Aorta (tissue), 5 donors: Measurements from ENCODE around the gene SYNGR4. TPM values are rescaled to one million over a fixed set of nuclear protein-coding genes. Genes with fewer than 3 reads are reported as not detected.
"Not testable (repeated sequence)": the region's sequence is repeated elsewhere in the genome, so short reads cannot be mapped to it uniquely, and the experiment has no call there.

Source experiments
- ATAC-seq: fragments of 200-7000 bp; cut with Tn5 transposase; one replicate; pipeline ENCODE4 v1.9.1; 2022; ENCODE audit warnings: moderate library complexity; ENCODE audit not compliant: low FRiP score
- DNase-seq, 2 donors: peaks; one replicate each; pipeline ENCODE4 v3.0.0-alpha.2; 2020
- H3K27ac ChIP-seq, 2 donors: one replicate each; pipeline ENCODE4 v1.5.1; 2013; ENCODE audit warnings: low read length in 2 of 2, mild to moderate bottlenecking in 2 of 2, moderate library complexity in 2 of 2, control low read depth in 1 of 2, inconsistent platforms in 1 of 2, low read depth in 1 of 2
- H3K27me3 ChIP-seq, 2 donors: one replicate each; pipeline ENCODE4 v1.6.1; 2013; ENCODE audit warnings: control low read depth in 1 of 2, low read length in 1 of 2, mild to moderate bottlenecking in 1 of 2, moderate library complexity in 1 of 2; ENCODE audit not compliant: insufficient read depth in 2 of 2, control insufficient read depth in 1 of 2
- H3K36me3 ChIP-seq, 2 donors: one replicate each; pipeline ENCODE4 v1.6.1; 2013; ENCODE audit warnings: control low read depth in 1 of 2, low read length in 1 of 2, mild to moderate bottlenecking in 1 of 2; ENCODE audit not compliant: insufficient read depth in 2 of 2, control insufficient read depth in 1 of 2
- H3K4me1 ChIP-seq, 2 donors: one replicate each; pipeline ENCODE4 v1.6.1; 2013; ENCODE audit warnings: low read length in 2 of 2, control low read depth in 1 of 2, mild to moderate bottlenecking in 1 of 2, moderate library complexity in 1 of 2; ENCODE audit not compliant: insufficient read depth in 2 of 2, control insufficient read depth in 1 of 2
- H3K4me3 ChIP-seq, 2 donors: one replicate each; pipeline ENCODE4 v1.5.1; 2013; ENCODE audit warnings: low read length in 2 of 2, control low read depth in 1 of 2, mild to moderate bottlenecking in 1 of 2
- H3K9me3 ChIP-seq: one replicate; pipeline ENCODE4 v1.6.1; 2013; ENCODE audit warnings: mild to moderate bottlenecking, low read length; ENCODE audit not compliant: control insufficient read depth
- WGBS, 2 donors: extraction: QIAGEN DNeasy Blood & Tissue Kit; methylation state at CpG; one replicate each; pipeline ENCODE4 v1.1.7; 2013; 5-methylcytosine and 5-hydroxymethylcytosine counted together
- intact Hi-C, 2 donors: fragments of 100-400 bp; cut with DNase I; formaldehyde crosslinking; loops; one replicate each; pipeline versions ENCODE4 v1.14.2 to v1.15.0; 2022
- polyA plus RNA-seq, 2 donors: library from polyadenylated mRNA; stranded (reverse); fragments of 200-250 nt; gene quantifications; one replicate each; pipeline ENCODE4 v1.2.3, GENCODE V29; 2013
- total RNA-seq, 2 donors: library from RNA; stranded (reverse); fragmentation: NEBNext Ultra II Directional; extraction: Animal tissue kit (Norgen Biotek cat#: 25700); gene quantifications; one replicate each; pipeline ENCODE4 v1.2.1, GENCODE V29; 2021
- donor health status: healthy with polysubstance abuse.
- donor health status: Bipolar disorder and iron deficiency.
- donor health status: DM: no; HTN: no; CAD: no.
- donor health status: DM: no; HTN: no; CAD: no.
- donor health status: DM: yes; HTN: yes; CAD: no.

Gene SYNGR4
- total and polyA plus RNA-seq, 4 donors, result not detected

DNA sequence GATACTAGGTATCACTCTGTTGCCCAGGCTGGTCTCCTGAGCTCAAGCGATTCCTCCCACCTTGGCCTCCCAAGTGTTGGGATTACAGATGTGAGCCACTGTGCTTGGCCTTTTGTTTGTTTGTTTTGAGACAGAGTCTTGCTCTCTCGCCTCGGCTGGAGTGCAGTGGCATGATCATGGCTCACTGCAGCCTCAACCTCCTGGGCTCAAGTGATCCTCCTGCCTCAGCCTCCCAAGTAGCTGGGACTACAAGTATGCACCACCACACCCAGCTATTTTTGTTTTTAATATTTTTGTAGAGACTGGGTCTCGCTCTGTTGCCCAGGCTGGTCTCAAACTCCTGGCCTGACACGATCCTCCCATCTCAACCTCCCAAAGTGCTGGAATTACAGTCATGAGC is 7.6 kb downstream of the SYNGR4 start:
- H3K27me3 ChIP-seq, H3K9me3 ChIP-seq, ATAC-seq, H3K4me3 ChIP-seq, intact Hi-C loops, DNase-seq, H3K27ac ChIP-seq, H3K4me1 ChIP-seq, H3K36me3 ChIP-seq: not testable (repeated sequence)
- 85 to 91% methylated on average over 5 of the region's 5 CpGs for WGBS, 2 donors

DNA sequence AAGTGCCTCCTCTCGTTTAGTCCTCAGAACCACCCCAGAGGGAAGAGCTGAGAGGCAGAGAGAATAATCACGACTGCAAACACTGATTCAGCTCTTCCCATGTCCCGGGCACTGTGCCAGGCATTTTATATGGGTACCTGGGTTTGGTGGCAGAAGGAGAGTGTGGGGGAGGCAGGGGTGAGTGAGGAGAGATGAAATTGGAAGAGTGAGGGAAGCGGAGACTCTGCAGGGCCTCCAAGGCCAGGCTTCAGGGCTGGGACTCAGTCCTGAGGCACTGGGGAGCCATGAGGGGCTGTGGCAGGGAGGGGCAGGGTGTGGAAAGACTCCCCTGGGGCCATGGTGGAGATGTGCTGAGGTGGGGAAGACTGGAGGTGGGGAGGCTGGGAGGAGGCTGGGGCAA is 8.7 kb downstream of the SYNGR4 start:
- Histone ChIP-seq H3K9me3 (no peaks in the 10 kb centered on the region), H3K36me3 (no peaks in the 10 kb centered on the region), H3K4me3 (no peak overlapping the region), H3K4me1 (no peaks in the 10 kb centered on the region), H3K27ac (no peak overlapping the region), H3K27me3 (no peaks in the 10 kb centered on the region)
- ATAC-seq (no peak), DNase-seq (no peak)
- intact Hi-C loops, result no loop called here
- 62 to 73% methylated on average over 4 of the region's 4 CpGs for WGBS, 2 donors

GRCh38 chr19:48373567-48373966 is 9.4 kb downstream of the SYNGR4 start:
- H3K36me3 ChIP-seq, result no peaks in the 10 kb centered on the region
- no peaks in the 10 kb centered on the region for H3K9me3 ChIP-seq
- no peaks in the 10 kb centered on the region for H3K27me3 ChIP-seq
- DNase-seq (no peak), ATAC-seq (peak; percentile 33)
- no peak overlapping the region for H3K4me3 ChIP-seq
- no peak overlapping the region for H3K27ac ChIP-seq
- no peaks in the 10 kb centered on the region for H3K4me1 ChIP-seq
- intact Hi-C loops, result no loop called here
- WGBS, 2 donors, result 91% methylated on average over 11 of the region's 11 CpGs

GRCh38 chr19:48378194-48378570 is 14.0 kb downstream of the SYNGR4 start:
- H3K4me3 ChIP-seq, result no peak overlapping the region
- ATAC-seq (no peak), DNase-seq (no peak)
- no peaks in the 10 kb centered on the region for H3K4me1 ChIP-seq
- H3K36me3 ChIP-seq, result no peaks in the 10 kb centered on the region
- no peaks in the 10 kb centered on the region for H3K9me3 ChIP-seq
- WGBS, 2 donors, result 92 to 93% methylated on average over 10 of the region's 10 CpGs
- no peak overlapping the region for H3K27ac ChIP-seq
- H3K27me3 ChIP-seq, result no peaks in the 10 kb centered on the region
- intact Hi-C loops, result no loop called here

DNA sequence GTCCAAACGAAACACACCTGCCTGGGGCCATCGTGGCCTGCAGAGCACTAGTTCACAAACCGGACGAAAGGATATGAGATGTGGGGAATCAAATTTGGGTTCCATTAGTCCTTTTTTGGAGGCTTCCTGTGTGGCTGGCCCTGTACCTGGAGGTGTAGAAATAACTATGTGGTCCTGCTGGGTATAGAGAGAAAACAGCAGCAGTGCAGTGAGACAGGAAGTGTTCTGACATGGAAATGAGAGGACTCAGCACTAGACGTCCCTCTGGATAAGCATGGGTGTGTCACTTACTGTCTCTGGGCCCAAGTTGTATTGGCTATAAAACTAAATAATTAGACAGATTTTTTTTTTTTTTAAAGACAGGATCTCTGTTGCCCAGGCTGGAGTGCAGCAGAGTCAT is 14.9 kb downstream of the SYNGR4 start:
- peaks cover 0 to 3% of the 10 kb centered on the region in 2 donors for H3K36me3 ChIP-seq
- intact Hi-C loops, result no loop called here
- H3K4me1 ChIP-seq, result no peaks in the 10 kb centered on the region
- no peak for ATAC-seq
- no peak for DNase-seq
- WGBS, 2 donors, result 76 to 82% methylated on average over 5 of the region's 5 CpGs
- H3K9me3 ChIP-seq, result no peaks in the 10 kb centered on the region
- H3K4me3 ChIP-seq, result no peak overlapping the region
- H3K27me3 ChIP-seq, result no peaks in the 10 kb centered on the region
- no peak overlapping the region for H3K27ac ChIP-seq

GRCh38 chr19:48381178-48381950 is 17.2 kb downstream of the SYNGR4 start:
- Histone ChIP-seq H3K4me1 (no peaks in the 10 kb centered on the region), H3K4me3 (no peak overlapping the region), H3K27me3 (no peaks in the 10 kb centered on the region), H3K36me3 (peaks cover 0 to 10% of the 10 kb centered on the region in 2 donors), H3K9me3 (no peaks in the 10 kb centered on the region), H3K27ac (no peak overlapping the region)
- ATAC-seq, result no peak
- WGBS, 2 donors, result 79 to 80% methylated on average over 11 of the region's 11 CpGs
- DNase-seq, result no peak
- intact Hi-C loops, result no loop called here

- WGBS, 2 donors, result 94 to 95% methylated on average over 8 of the region's 8 CpGs
- DNase-seq (no peak), ATAC-seq (no peak)
- no peak overlapping the region for H3K27ac ChIP-seq
- intact Hi-C loops, result no loop called here
- H3K27me3 ChIP-seq, result no peaks in the 10 kb centered on the region
- peaks cover 0 to 10% of the 10 kb centered on the region in 2 donors for H3K36me3 ChIP-seq
- no peaks in the 10 kb centered on the region for H3K4me1 ChIP-seq
- H3K9me3 ChIP-seq, result no peaks in the 10 kb centered on the region
- no peak overlapping the region for H3K4me3 ChIP-seq
Observed at GRCh38 chr19:48382286-48382685, 18.1 kb downstream of the SYNGR4 start.

- WGBS, 2 donors, result 88 to 92% methylated on average over 7 of the region's 7 CpGs
- ATAC-seq, result no peak
- intact Hi-C loops, result no loop called here
- Histone ChIP-seq H3K27ac (no peak overlapping the region), H3K36me3 (peaks cover 0 to 10% of the 10 kb centered on the region in 2 donors), H3K27me3 (no peaks in the 10 kb centered on the region), H3K4me1 (no peaks in the 10 kb centered on the region), H3K9me3 (no peaks in the 10 kb centered on the region), H3K4me3 (no peak overlapping the region)
- DNase-seq, result no peak
Observed at GRCh38 chr19:48385461-48386087, 21.4 kb downstream of the SYNGR4 start.

- DNase-seq (no peak), ATAC-seq (no peak)
- no peaks in the 10 kb centered on the region for H3K27me3 ChIP-seq
- no peaks in the 10 kb centered on the region for H3K4me1 ChIP-seq
- WGBS, 2 donors, result 86 to 92% methylated on average over 3 of the region's 3 CpGs
- intact Hi-C loops, result no loop called here
- H3K27ac ChIP-seq, result no peak overlapping the region
- no peak overlapping the region for H3K4me3 ChIP-seq
- peaks cover 0 to 10% of the 10 kb centered on the region in 2 donors for H3K36me3 ChIP-seq
- H3K9me3 ChIP-seq, result no peaks in the 10 kb centered on the region
Observed at GRCh38 chr19:48386981-48387380, 22.8 kb downstream of the SYNGR4 start.
